GM23248 (cell line): Measurements from ENCODE around the gene VPS8.

Experiments
- EZH2 ChIP-seq: fragments of 200-600 bp; sonication (generic); IDR thresholded peaks from 2 replicates; pipeline ENCODE4 v1.6.1; 2018; ENCODE audit warnings: antibody characterized with exemption, mild to moderate bottlenecking; ENCODE audit not compliant: insufficient read depth, poor library complexity, severe bottlenecking
- EZH2phosphoT487 ChIP-seq: fragments of 200-600 bp; sonication (generic); IDR thresholded peaks from 2 replicates; pipeline ENCODE4 v1.6.1; 2018; ENCODE audit warnings: antibody characterized with exemption, moderate library complexity, mild to moderate bottlenecking, low read depth; ENCODE audit not compliant: insufficient read depth

- TF ChIP-seq EZH2: no peak
- TF ChIP-seq EZH2phosphoT487: no peak
Observed at GRCh38 chr3:184914628-184915027, 102.7 kb downstream of the VPS8 start.
